Measurements from ENCODE around the gene GRK2. TPM values are rescaled to one million over a fixed set of nuclear protein-coding genes. Genes with fewer than 3 reads are reported as not detected.

GRK2 gene
- total RNA-seq, 1 donor from 2014 or later, result 30.0 TPM

DNA sequence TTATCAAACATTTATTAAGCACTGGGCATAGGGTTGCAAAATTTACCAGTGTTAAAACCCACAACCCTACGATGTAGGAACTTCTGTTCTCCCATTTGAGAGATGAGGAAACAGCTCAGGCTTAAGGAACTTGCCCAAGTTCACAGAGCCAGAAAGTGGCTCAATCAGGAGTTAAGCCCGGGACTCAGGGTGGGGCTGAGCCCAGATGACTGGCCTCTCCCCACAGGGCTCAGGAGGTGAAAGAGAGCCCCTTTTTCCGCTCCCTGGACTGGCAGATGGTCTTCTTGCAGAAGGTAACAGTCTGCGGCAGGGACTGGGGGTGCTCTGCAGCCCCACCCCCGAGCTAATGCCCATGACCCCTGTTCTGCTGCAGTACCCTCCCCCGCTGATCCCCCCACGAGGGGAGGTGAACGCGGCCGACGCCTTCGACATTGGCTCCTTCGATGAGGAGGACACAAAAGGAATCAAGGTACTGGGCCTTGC lies 17.2 kb downstream of the GRK2 start:
- H3K27ac Mint-ChIP-seq, result no peak overlapping the region
- no peak overlapping the region for H3K4me2 ChIP-seq
- H3F3A ChIP-seq (ENCODE audit: low read depth), result peaks cover 17% of the 10 kb centered on the region
- H3K9me3 ChIP-seq (ENCODE audit: low read depth), result no peaks in the 10 kb centered on the region
- no peaks in the 10 kb centered on the region for H3K27me3 ChIP-seq
- no peak overlapping the region for H3K4me3 ChIP-seq
- H3K27me3 Mint-ChIP-seq (ENCODE audit: insufficient read depth, low read depth), result peaks cover 10% of the 10 kb centered on the region
- no peaks in the 10 kb centered on the region for H3K36me3 ChIP-seq
- no peak overlapping the region for H3K9ac ChIP-seq
- no peaks in the 10 kb centered on the region for H3K9me3 Mint-ChIP-seq
- DNase-seq (ENCODE audit: low spot score), result no peak
- H4K20me1 ChIP-seq (ENCODE audit: low read depth), result no peaks in the 10 kb centered on the region
- peaks cover 7% of the 10 kb centered on the region for H3K4me1 ChIP-seq
- no peak overlapping the region for H3K4me3 Mint-ChIP-seq
- peaks cover 12% of the 10 kb centered on the region for H3K4me1 Mint-ChIP-seq
- TF ChIP-seq EZH2 (IDR thresholded peaks at IDR 0.05), result no peak
- H3K36me3 Mint-ChIP-seq, result peaks cover 7% of the 10 kb centered on the region
- H2AFZ ChIP-seq (replicated peaks), result no peak overlapping the region
- no peak overlapping the region for H3K27ac ChIP-seq
- H3K79me2 ChIP-seq (ENCODE audit: low read depth), result no peaks in the 10 kb centered on the region

GRCh38 chr11:67284811-67285540 lies 18.7 kb downstream of the GRK2 start:
- H3K4me3 Mint-ChIP-seq, result no peak overlapping the region
- Histone ChIP-seq H3K4me1 (peaks cover 10% of the 10 kb centered on the region), H3K36me3 (no peaks in the 10 kb centered on the region), H3K4me3 (no peak overlapping the region), H3K27ac (no peak overlapping the region), H3K9me3 (ENCODE audit: low read depth) (no peaks in the 10 kb centered on the region), H3K27me3 (no peaks in the 10 kb centered on the region), H3K79me2 (ENCODE audit: low read depth) (peaks cover 5% of the 10 kb centered on the region), H3K4me2 (no peak overlapping the region), H4K20me1 (ENCODE audit: low read depth) (no peaks in the 10 kb centered on the region), H2AFZ (replicated peaks) (no peak overlapping the region), H3F3A (ENCODE audit: low read depth) (peaks cover 21% of the 10 kb centered on the region), H3K9ac (no peak overlapping the region)
- H3K27ac Mint-ChIP-seq, result peak overlapping the region; percentile 42
- TF ChIP-seq EZH2phosphoT487 (IDR thresholded peaks at IDR 0.05) (no peak), CTCF (IDR thresholded peaks at IDR 0.05) (no peak), EZH2 (IDR thresholded peaks at IDR 0.05) (no peak)
- no peak for DNase-seq (ENCODE audit: low spot score)
- H3K9me3 Mint-ChIP-seq, result no peaks in the 10 kb centered on the region
- peaks cover 5% of the 10 kb centered on the region for H3K36me3 Mint-ChIP-seq
- peaks cover 11% of the 10 kb centered on the region for H3K27me3 Mint-ChIP-seq (ENCODE audit: insufficient read depth, low read depth)
- peaks cover 17% of the 10 kb centered on the region for H3K4me1 Mint-ChIP-seq

GRCh38 chr11:67285541-67286498 lies 19.5 kb downstream of the GRK2 start:
- Mint-ChIP-seq H3K36me3 (peaks cover 3% of the 10 kb centered on the region), H3K4me3 (no peak overlapping the region)
- TF ChIP-seq EZH2phosphoT487 (IDR thresholded peaks at IDR 0.05) (no peak), CTCF (IDR thresholded peaks at IDR 0.05) (no peak), EZH2 (IDR thresholded peaks at IDR 0.05) (no peak)

More at GRCh38 chr11:67285541-67286498, 19.5 kb downstream of the GRK2 start:
- peaks cover 13% of the 10 kb centered on the region for H3K79me2 ChIP-seq (ENCODE audit: low read depth)
- no peaks in the 10 kb centered on the region for H3K36me3 ChIP-seq
- no peak overlapping the region for H3K4me2 ChIP-seq
- Mint-ChIP-seq H3K9me3 (no peaks in the 10 kb centered on the region), H3K27me3 (ENCODE audit: insufficient read depth, low read depth) (peaks cover 12% of the 10 kb centered on the region), H3K27ac (no peak overlapping the region), H3K4me1 (peaks cover 17% of the 10 kb centered on the region)
- H3K9ac ChIP-seq, result no peak overlapping the region
- H3K9me3 ChIP-seq (ENCODE audit: low read depth), result no peaks in the 10 kb centered on the region
- peaks cover 11% of the 10 kb centered on the region for H3K4me1 ChIP-seq
- H3F3A ChIP-seq (ENCODE audit: low read depth), result peaks cover 21% of the 10 kb centered on the region
- no peak overlapping the region for H2AFZ ChIP-seq (replicated peaks)
- no peaks in the 10 kb centered on the region for H4K20me1 ChIP-seq (ENCODE audit: low read depth)
- no peak overlapping the region for H3K4me3 ChIP-seq
- no peak for DNase-seq (ENCODE audit: low spot score)
- H3K27me3 ChIP-seq, result no peaks in the 10 kb centered on the region
- H3K27ac ChIP-seq, result no peak overlapping the region

Measured in neural progenitor cell (in vitro differentiated cells).